ENCODE results near the gene MORN1.
"Not testable (repeated sequence)": the region's sequence is repeated elsewhere in the genome, so short reads cannot be mapped to it uniquely, and the experiment has no call there.

The MORN1 gene

DNA sequence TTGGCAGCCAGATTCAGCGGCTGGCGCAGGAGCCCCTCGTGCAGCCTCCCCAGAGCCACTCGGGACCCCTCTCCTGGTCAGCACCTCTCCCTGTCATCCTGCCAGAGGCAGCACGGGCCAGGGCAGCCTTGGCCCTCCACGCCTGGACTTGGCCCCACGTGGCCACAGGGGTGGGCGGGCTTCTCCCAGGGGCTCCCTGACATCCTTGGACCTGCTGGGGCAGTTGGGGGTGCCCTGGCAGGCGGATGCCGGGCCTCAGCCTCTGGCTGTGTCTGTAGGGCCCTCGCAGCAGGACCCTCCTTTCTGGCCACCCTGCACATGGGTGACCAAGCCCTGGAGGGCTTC is 60.2 kb downstream of the MORN1 start:
- Histone ChIP-seq H3K36me3 (ENCODE audit: control insufficient read depth, insufficient read depth, low read length) (no peaks in the 10 kb centered on the region), H3K9me3 (ENCODE audit: control insufficient read depth, low read length) (no peaks in the 10 kb centered on the region), H3K4me3 (ENCODE audit: insufficient read depth, low read depth, low read length, poor library complexity, severe bottlenecking) (no peak overlapping the region), H3K27me3 (replicated peaks; ENCODE audit: control insufficient read depth, insufficient read depth, low read length, poor library complexity, severe bottlenecking) (no peaks in the 10 kb centered on the region), H3K27ac (ENCODE audit: insufficient read depth, low read length, poor library complexity, severe bottlenecking) (no peak overlapping the region), H3K4me1 (ENCODE audit: control insufficient read depth, insufficient read depth, low read length, poor library complexity, severe bottlenecking) (no peaks in the 10 kb centered on the region)
- DNase-seq, result no peak

DNA sequence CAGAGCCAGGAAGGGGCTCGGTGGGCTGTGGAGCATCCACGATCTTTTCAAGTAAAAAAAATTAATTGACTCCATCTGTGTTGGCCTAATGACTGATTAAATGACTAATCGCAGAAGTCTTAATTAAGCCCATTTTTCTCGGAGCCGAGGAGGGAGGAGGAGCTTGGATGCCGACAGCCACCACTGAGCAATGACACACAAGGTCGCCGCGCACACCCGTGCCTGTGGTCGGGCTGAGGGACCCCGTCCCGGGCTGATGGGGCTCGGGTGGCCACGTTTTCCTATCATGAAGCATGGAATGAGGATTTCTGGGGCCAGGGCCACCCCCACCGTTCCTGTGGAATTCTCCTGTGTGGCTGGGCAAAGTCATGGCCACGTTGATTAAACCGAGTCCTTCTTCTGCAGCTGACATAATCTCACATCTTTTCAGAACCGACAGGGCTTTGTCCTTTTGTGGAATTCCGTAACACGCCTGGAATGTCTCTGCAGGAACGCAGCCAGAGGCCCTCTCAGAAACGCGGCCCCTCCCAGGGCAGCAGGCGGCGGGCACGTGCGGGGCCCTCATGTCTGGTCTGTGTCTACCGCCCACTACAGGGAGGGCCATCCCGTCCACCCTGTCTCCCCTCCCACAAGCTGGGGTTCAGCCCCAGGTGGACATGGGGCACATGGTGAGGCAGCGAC is 60.7 kb downstream of the MORN1 start:
- Histone ChIP-seq H3K27me3 (replicated peaks; ENCODE audit: control insufficient read depth, insufficient read depth, low read length, poor library complexity, severe bottlenecking) (no peaks in the 10 kb centered on the region), H3K4me3 (ENCODE audit: insufficient read depth, low read depth, low read length, poor library complexity, severe bottlenecking) (no peak overlapping the region), H3K36me3 (ENCODE audit: control insufficient read depth, insufficient read depth, low read length) (no peaks in the 10 kb centered on the region), H3K4me1 (ENCODE audit: control insufficient read depth, insufficient read depth, low read length, poor library complexity, severe bottlenecking) (no peaks in the 10 kb centered on the region), H3K9me3 (ENCODE audit: control insufficient read depth, low read length) (no peaks in the 10 kb centered on the region), H3K27ac (ENCODE audit: insufficient read depth, low read length, poor library complexity, severe bottlenecking) (no peak overlapping the region)
- no peak for DNase-seq

DNA sequence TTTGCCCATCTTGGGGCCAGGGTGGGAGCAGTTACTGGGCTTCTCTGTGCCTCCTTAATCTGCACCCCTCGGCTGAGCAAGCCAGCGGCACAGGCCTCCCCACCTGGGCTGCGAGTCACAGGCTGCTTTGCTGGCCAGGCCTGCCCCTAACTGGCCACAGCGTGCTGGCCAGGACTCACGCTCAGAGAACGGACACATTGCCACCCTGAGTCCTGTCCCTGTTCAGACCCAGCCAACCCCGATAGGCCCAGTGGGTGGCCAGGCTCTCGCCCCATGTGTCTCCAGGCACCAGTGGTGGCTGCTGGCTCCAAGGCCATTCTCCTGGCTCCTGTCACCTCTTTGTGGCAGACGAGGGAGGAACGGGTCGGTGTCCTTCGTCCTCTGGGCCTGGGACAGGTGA is 61.3 kb downstream of the MORN1 start:
- H3K4me1 ChIP-seq (ENCODE audit: control insufficient read depth, insufficient read depth, low read length, poor library complexity, severe bottlenecking), result no peaks in the 10 kb centered on the region
- no peaks in the 10 kb centered on the region for H3K36me3 ChIP-seq (ENCODE audit: control insufficient read depth, insufficient read depth, low read length)
- DNase-seq, result no peak
- H3K4me3 ChIP-seq (ENCODE audit: insufficient read depth, low read depth, low read length, poor library complexity, severe bottlenecking), result no peak overlapping the region
- no peaks in the 10 kb centered on the region for H3K9me3 ChIP-seq (ENCODE audit: control insufficient read depth, low read length)
- no peaks in the 10 kb centered on the region for H3K27me3 ChIP-seq (replicated peaks; ENCODE audit: control insufficient read depth, insufficient read depth, low read length, poor library complexity, severe bottlenecking)
- H3K27ac ChIP-seq (ENCODE audit: insufficient read depth, low read length, poor library complexity, severe bottlenecking), result no peak overlapping the region

GRCh38 chr1:2328676-2329455 is 62.5 kb downstream of the MORN1 start:
- Histone ChIP-seq H3K4me3 (ENCODE audit: insufficient read depth, low read depth, low read length, poor library complexity, severe bottlenecking) (no peak overlapping the region), H3K27me3 (replicated peaks; ENCODE audit: control insufficient read depth, insufficient read depth, low read length, poor library complexity, severe bottlenecking) (no peaks in the 10 kb centered on the region)

DNA sequence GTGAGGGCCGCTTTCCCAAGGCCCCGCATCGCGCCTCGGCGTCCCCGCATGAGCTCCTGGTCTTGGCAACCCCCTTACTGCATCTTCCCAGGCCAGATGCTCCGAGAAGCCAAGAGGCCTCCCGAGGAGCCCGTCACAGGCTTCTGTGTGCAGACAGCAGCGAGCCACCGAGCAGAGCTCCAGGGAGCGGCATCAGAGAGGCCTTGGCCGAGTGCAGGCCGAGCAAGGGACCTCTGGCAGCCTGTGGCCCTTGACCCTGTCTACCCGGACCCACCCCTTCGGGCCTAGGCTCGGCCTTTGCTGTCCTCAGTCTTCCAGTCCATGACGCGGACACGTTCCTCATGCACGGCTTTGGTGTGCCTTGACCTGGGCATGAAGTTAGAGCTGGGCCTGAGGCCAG is 63.5 kb downstream of the MORN1 start:
- Histone ChIP-seq H3K9me3 (ENCODE audit: control insufficient read depth, low read length) (no peaks in the 10 kb centered on the region), H3K27ac (ENCODE audit: insufficient read depth, low read length, poor library complexity, severe bottlenecking) (no peak overlapping the region), H3K27me3 (replicated peaks; ENCODE audit: control insufficient read depth, insufficient read depth, low read length, poor library complexity, severe bottlenecking) (no peaks in the 10 kb centered on the region), H3K36me3 (ENCODE audit: control insufficient read depth, insufficient read depth, low read length) (no peaks in the 10 kb centered on the region), H3K4me1 (ENCODE audit: control insufficient read depth, insufficient read depth, low read length, poor library complexity, severe bottlenecking) (no peaks in the 10 kb centered on the region), H3K4me3 (ENCODE audit: insufficient read depth, low read depth, low read length, poor library complexity, severe bottlenecking) (no peak overlapping the region)
- no peak for DNase-seq

More at GRCh38 chr1:2328676-2329455, 62.5 kb downstream of the MORN1 start:
- Histone ChIP-seq H3K27ac (ENCODE audit: insufficient read depth, low read length, poor library complexity, severe bottlenecking) (no peak overlapping the region), H3K36me3 (ENCODE audit: control insufficient read depth, insufficient read depth, low read length) (no peaks in the 10 kb centered on the region), H3K4me1 (ENCODE audit: control insufficient read depth, insufficient read depth, low read length, poor library complexity, severe bottlenecking) (no peaks in the 10 kb centered on the region), H3K9me3 (ENCODE audit: control insufficient read depth, low read length) (no peaks in the 10 kb centered on the region)
- no peak for DNase-seq

DNA sequence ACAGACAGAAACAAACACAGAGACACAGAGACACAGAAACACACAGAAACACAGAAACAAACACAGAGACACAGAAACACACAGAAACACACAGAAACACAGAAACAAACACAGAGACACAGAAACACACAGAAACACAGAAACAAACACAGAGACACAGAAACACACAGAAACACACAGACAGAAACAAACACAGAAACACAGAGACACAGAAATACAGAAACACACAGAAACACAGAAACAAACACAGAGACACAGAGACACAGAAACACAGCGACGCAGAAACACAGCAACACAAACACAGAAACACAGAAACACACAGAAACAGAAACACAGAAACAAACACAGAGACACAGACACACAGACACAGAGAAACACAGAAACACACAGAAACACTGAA is 64.2 kb downstream of the MORN1 start:
- not testable (repeated sequence) for H3K27me3 ChIP-seq (replicated peaks; ENCODE audit: control insufficient read depth, insufficient read depth, low read length, poor library complexity, severe bottlenecking); H3K9me3 ChIP-seq (ENCODE audit: control insufficient read depth, low read length); DNase-seq; H3K4me3 ChIP-seq (ENCODE audit: insufficient read depth, low read depth, low read length, poor library complexity, severe bottlenecking); H3K36me3 ChIP-seq (ENCODE audit: control insufficient read depth, insufficient read depth, low read length); H3K27ac ChIP-seq (ENCODE audit: insufficient read depth, low read length, poor library complexity, severe bottlenecking); H3K4me1 ChIP-seq (ENCODE audit: control insufficient read depth, insufficient read depth, low read length, poor library complexity, severe bottlenecking)

GRCh38 chr1:2326524-2326923 is 64.8 kb downstream of the MORN1 start:
- Histone ChIP-seq H3K9me3 (ENCODE audit: control insufficient read depth, low read length) (no peaks in the 10 kb centered on the region), H3K27me3 (replicated peaks; ENCODE audit: control insufficient read depth, insufficient read depth, low read length, poor library complexity, severe bottlenecking) (no peaks in the 10 kb centered on the region), H3K27ac (ENCODE audit: insufficient read depth, low read length, poor library complexity, severe bottlenecking) (no peak overlapping the region), H3K4me1 (ENCODE audit: control insufficient read depth, insufficient read depth, low read length, poor library complexity, severe bottlenecking) (peaks cover 3% of the 10 kb centered on the region), H3K36me3 (ENCODE audit: control insufficient read depth, insufficient read depth, low read length) (no peaks in the 10 kb centered on the region), H3K4me3 (ENCODE audit: insufficient read depth, low read depth, low read length, poor library complexity, severe bottlenecking) (no peak overlapping the region)
- no peak for DNase-seq

DNA sequence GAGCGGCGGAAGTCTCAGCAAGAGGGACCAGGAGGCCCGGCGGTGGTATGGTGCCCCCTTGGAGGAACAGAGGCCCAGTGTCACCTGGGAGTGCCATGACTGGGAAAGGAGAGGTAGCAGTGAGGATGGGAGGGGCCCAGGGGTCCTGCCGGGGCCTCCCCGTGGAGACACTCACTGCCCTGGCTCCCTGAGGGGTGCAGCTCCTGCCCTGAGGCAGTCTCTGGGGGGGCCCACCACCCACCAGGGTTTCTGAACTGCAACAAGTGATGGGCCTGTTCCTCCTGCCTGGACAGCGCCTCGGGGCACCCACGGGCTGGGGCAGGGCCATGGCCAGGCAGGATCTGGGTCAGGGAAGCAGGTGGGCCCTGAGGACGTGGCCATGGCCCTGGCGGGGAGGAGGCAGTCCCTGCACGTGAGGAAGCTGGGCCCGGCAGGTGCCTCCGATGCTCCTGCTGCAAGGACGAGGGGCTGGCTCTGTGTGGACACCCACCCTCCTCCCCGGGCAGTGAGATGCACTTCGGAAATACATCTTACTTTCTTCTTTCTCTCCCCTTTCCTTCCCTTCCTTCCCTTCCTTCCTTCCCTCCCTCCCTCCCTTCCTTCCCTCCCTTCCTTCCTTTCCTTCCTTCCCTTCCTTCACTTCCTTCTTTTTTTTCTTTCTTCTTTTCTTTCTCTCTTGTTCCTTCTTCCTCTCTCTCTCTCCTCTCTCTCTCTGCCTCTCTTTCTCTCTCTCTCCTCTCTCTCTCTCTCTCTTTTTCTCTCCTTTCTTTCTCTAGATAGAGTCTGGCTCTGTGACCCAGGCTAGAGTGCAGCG is 66.6 kb downstream of the MORN1 start:
- no peaks in the 10 kb centered on the region for H3K9me3 ChIP-seq (ENCODE audit: control insufficient read depth, low read length)
- no peaks in the 10 kb centered on the region for H3K36me3 ChIP-seq (ENCODE audit: control insufficient read depth, insufficient read depth, low read length)
- no peak for DNase-seq
- no peak overlapping the region for H3K4me3 ChIP-seq (ENCODE audit: insufficient read depth, low read depth, low read length, poor library complexity, severe bottlenecking)
- peaks cover 3% of the 10 kb centered on the region for H3K4me1 ChIP-seq (ENCODE audit: control insufficient read depth, insufficient read depth, low read length, poor library complexity, severe bottlenecking)
- no peak overlapping the region for H3K27ac ChIP-seq (ENCODE audit: insufficient read depth, low read length, poor library complexity, severe bottlenecking)
- no peaks in the 10 kb centered on the region for H3K27me3 ChIP-seq (replicated peaks; ENCODE audit: control insufficient read depth, insufficient read depth, low read length, poor library complexity, severe bottlenecking)

DNA sequence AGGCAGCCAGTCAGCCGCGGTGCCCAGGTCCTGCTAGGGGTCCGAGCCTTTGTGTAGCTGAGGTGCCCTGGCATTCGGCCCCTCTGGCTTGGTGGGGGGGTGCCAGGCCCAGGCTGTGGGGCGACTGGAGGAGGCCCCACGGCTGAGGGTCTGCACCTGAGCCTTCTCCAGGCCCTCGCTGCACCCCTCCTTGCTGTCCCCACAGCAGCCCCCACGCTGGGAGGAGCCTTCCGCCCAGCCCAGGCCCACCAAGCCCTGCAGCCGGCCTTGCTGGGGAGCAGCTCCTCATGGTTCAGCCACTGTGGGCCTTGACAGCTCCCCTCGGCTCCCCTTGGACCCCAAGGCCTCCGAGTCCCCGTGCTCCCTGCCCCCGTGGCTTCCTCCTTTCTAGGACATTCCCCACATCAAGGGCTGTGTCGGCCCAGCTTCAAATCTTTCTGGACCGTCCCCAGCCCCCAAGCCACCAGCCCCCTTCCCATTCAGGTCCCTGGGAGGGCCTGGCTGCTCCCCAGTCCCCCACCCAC is 67.8 kb downstream of the MORN1 start:
- no peak overlapping the region for H3K4me3 ChIP-seq (ENCODE audit: insufficient read depth, low read depth, low read length, poor library complexity, severe bottlenecking)
- peaks cover 3% of the 10 kb centered on the region for H3K4me1 ChIP-seq (ENCODE audit: control insufficient read depth, insufficient read depth, low read length, poor library complexity, severe bottlenecking)
- H3K36me3 ChIP-seq (ENCODE audit: control insufficient read depth, insufficient read depth, low read length), result no peaks in the 10 kb centered on the region
- no peaks in the 10 kb centered on the region for H3K9me3 ChIP-seq (ENCODE audit: control insufficient read depth, low read length)
- no peak overlapping the region for H3K27ac ChIP-seq (ENCODE audit: insufficient read depth, low read length, poor library complexity, severe bottlenecking)
- no peaks in the 10 kb centered on the region for H3K27me3 ChIP-seq (replicated peaks; ENCODE audit: control insufficient read depth, insufficient read depth, low read length, poor library complexity, severe bottlenecking)
- DNase-seq, result no peak

Measured in effector memory CD4-positive, alpha-beta T cell (primary cell).